Activated CD4-positive, alpha-beta T cell treated with anti-CD3 and anti-CD28 coated beads for 4 hours (primary cell): ENCODE data around the gene KCNQ1.

Source experiments
- DNase-seq, 2 donors: peaks; one replicate each; pipeline ENCODE4 v3.0.0-alpha.2; 2020

KCNQ1 gene

GRCh38 chr11:2425506-2425905 is 19.3 kb upstream of the KCNQ1 start:
- DNase-seq, result no peak

DNA sequence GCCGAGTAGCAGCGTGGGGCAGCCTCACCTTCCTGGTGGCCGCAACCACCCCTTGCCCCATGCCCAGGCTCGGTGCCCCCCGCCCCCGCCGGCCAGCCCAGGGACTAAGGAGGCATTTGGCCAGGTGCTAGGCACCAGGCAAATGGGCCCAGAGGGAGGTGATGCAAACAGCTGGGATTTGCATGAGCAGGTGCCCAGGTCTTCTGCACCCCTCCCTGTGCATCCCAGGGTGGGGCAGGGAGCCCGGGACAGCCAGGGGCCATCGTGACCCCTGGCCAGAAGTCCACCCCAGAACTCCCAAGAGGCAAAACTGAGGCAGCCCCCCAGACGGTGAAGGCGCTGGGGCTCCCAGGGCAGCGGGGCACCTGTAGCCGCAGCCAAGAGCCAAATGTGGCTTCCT is 18.6 kb upstream of the KCNQ1 start:
- DNase-seq, result no peak

DNA sequence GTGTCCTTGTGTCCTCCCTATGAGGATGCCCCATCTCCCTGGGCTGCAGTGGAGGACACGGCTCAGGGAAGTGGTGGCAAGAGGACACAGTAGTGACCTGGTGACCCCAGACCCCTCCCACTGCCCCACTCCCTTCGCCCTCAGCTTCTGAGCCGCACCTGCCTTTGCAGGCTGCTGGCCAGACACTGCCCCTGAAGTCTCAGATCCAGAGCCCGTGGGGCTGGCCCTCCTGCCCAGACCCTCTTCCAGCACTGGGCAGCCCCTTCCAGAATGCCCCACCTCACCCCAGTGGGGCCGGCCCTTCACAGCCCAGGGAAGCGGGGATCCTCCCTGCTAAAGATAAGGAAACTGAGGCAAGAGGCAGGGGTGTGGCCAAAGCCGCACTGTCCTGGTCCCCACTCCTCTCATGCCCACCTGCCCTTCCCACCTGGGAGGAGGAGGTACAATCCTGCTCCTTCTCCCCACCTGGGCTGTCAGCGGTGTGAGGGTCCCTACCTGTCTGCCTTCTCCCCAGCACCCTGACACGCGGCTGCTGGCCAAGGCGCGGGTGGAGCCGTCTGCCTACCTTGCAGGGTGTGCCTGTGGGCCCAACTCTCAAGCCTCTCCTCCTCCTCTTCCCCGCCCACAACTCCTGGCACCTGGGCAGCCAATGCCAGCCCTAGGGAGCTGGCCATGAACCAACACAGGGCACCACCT is 17.8 kb upstream of the KCNQ1 start:
- DNase-seq, result no peak

- no peak for DNase-seq
These were observed 17.0 kb upstream of the KCNQ1 start for GRCh38 chr11:2427721-2428321.

GRCh38 chr11:2428322-2428795 is 16.4 kb upstream of the KCNQ1 start:
- DNase-seq, result peak; percentile 87 to 93

GRCh38 chr11:2431395-2431794 is 13.4 kb upstream of the KCNQ1 start:
- no peak for DNase-seq

DNA sequence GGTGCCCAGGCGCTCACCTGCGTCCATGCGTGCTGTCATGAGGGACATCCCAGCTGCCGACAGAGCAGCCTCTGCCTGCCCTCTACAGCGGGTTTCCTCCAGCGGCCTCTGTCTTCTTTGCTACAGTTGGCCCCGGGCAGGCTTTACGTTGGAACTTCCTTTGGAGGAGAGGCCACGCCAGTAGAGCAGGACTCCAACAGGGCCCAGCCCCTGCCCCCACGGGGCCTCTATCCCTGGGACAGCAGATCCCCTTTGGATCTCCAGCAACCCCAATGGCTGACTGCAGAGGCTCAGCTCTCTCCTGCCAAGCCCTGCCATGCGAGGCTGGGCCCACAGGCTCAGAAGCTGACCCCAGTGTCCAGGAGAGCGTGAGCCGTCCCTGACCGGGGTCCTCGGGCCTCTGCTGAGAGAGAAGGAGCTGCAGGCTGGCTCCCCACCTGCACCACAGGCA is 12.6 kb upstream of the KCNQ1 start:
- no peak for DNase-seq

DNA sequence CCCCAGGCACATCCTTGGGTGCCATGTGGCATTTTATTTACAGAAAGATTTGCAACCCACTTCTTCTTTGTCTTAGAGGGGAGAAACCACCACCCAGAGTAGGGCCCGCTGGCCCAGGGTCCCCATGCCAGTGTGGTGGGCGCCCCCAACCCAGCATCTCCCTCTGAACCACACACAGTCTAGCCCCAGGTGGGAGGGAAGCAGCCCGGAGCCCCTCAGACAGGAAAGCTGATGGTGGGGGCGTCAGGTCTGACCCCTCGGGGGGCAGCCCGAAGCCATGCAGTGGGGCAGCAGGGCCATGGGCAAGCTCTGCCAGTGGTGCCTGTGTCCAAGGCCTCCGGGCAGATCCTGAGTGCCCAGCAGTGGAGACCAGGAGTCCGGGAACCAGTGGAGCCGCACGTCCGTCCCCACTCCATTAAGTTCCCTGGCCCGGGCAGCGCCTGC is 12.2 kb upstream of the KCNQ1 start:
- DNase-seq, result no peak

GRCh38 chr11:2433106-2433925 is 11.5 kb upstream of the KCNQ1 start:
- DNase-seq, result no peak

GRCh38 chr11:2434008-2434407 is 10.8 kb upstream of the KCNQ1 start:
- no peak for DNase-seq

DNA sequence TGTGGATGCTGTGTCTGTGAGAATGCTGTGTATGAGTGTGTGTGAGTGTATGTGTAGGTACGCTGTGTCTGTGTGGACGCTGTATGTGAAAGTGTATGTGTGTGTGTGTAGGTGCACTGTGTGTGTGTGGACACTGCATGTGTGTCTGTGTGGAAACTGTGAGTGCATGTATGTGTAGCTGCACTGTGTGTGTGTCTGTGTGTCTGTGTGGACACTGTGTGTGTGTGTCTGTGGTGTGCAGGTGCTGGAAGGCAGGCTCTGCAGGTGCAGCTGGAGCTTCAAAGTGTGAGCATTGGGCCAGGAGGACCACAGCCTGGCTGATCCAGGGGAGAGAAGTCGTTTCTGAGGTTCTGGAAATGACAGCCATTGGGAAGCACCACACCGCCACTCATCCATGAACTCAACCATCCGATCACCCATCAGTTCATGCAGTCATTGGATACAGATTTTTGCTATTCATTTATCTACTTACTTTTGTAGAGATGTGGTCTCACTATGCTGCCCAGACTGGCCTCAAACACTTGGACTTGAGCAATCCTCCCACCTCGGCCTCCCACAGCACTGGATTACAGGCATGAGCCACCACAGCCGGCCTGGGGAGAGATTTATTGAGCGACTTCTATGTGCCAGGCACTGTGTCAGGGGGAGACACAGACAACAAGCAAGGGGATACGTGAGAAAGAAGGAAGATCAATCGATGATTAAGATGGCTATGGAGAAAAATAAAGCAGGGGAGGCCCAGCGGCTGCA is 10.1 kb upstream of the KCNQ1 start:
- DNase-seq, result no peak

DNA sequence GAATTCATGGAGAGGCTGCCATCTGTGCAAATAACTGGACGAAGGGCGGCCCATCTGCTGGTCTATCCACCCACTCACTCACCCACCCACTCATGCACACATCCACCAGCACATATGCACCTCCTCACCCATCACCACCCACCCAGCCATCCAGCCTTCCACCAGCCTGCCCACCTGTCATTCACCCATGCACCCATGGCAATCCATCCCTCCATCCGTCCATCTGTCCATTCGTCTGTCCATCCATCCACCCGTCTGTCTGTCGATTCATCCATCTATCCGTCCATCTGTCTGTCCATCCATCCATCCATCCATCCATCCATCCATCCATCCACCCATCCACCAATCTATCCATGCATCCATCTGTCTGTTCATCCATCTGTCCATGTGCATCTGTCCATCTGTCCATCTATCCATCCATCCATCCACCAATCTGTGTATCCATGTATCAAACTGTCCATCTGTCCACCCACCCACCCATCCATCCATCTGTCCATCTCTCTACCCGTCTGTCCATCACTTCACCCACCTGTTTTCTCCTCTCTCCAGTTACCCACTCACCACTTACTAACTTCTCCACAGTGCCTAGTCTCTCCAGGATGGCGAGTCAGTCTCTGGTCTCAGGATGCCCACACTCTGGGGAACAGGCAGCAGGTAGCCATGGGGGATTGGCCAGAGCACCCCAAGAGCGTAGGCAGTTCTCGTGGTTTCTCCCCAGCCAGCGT is 9.4 kb upstream of the KCNQ1 start:
- DNase-seq, result no peak

DNA sequence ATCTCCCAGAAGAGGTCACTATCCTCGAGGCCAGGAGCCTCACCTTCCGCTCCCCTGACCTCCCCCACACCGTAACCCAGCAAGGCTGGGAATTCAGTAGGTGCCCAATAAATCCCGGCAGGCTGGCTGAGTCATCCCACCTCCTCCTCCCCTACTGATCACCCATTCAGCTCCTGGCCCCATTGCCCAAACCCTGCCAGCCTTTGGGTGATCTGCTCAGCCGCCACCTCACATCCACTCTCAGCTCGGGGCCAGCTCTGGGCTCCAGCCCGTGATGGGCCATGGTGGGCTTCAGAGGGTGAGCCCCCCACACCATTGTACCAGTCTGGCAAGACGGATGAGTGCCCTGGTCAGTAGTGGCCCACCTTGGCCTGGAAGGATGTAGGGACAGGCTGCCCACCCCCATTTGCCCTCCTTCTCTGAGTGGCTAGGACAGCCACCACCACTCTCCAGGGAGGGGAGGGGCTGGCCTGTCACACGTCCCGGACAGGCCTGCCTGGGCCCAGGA is 8.7 kb upstream of the KCNQ1 start:
- DNase-seq, result no peak

DNA sequence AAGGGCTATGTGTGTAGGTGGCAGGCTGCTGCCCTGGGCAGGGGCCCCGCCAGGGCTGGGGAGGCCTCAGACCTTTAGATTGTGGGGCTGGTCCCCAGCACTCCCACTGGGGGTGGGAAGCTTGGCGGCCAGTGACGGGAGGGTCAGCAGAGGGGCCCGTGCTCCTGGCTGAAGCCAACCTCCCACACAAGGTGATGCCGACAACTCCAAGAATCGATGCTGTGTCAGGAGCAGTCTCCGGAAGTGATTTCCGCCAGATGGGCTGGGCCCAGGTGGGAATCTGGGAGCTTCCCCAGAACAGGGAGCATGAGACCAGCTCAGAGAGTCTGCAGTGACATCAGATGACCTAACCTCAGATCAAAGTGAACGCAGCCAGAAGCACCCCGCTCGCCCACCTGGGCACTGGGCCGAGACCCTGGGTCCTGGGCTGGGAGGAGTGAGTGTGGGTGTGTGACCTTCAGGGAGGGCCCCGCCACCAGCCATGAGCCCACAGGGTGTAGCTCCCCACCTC is 8.2 kb upstream of the KCNQ1 start:
- DNase-seq, result no peak

DNA sequence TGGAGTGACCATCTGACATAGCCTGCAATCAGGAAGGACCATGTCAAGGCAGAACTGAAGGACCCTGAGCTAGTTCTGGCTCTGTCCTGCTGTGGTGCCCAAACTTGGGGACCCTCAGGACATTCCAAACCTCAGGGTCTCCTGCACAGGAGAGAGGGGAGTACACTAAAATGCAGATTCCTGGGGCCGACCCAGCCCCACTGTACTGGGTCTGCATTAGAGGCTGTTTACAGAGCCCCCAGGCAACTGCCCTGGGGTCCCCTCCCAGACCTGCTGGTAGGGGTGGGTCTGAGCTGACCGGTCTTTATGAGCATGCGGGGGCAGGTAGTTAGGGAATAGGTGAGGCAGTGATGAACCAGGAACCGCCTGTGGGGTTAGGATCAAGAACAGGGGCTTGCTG is 7.3 kb upstream of the KCNQ1 start:
- DNase-seq, result no peak

GRCh38 chr11:2439820-2440219 is 5.0 kb upstream of the KCNQ1 start:
- DNase-seq, result no peak

GRCh38 chr11:2440646-2441045 is 4.2 kb upstream of the KCNQ1 start:
- DNase-seq, result no peak

DNA sequence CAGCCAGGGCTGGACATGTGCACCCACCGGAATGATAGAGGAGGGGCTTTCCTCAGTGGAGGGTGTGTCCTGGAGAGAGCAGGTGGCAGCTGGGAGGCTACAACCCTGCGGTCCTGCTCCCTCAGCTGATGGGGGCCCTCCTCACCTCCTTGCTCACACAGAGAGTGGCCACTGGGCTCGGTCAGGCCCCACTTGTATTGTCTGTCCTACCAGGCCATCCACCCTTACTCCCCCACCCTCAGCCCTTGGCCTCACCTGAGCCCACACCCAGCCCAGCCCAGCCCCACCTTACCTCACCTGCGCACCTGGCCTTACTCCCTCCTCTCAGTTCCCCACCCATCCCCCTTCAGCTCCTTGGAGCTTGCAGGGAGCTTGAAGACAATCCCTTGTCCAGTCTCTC is 3.6 kb upstream of the KCNQ1 start:
- DNase-seq, result no peak

- DNase-seq, result no peak
These were observed 2.2 kb upstream of the KCNQ1 start for GRCh38 chr11:2442589-2442988.

DNA sequence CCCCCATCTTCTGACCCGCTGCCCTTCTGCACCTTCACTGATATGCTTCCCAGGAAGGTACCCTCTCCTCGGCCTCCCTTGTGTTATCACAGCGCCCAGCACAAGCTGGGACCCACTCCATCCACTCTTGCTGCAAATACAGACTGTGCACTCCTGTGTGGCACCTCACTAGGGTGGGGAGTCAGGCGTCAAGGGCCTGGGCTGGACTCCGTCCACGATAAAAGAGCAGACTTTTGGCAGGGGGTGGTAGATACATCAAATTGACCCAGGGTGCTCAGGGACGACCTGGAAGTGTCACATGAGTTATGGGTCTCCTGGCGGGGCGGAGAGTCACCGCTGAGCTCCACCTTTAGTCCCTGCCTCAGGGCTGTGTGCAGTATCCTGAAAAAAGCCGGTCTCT is 1.4 kb upstream of the KCNQ1 start:
- DNase-seq, result no peak

DNA sequence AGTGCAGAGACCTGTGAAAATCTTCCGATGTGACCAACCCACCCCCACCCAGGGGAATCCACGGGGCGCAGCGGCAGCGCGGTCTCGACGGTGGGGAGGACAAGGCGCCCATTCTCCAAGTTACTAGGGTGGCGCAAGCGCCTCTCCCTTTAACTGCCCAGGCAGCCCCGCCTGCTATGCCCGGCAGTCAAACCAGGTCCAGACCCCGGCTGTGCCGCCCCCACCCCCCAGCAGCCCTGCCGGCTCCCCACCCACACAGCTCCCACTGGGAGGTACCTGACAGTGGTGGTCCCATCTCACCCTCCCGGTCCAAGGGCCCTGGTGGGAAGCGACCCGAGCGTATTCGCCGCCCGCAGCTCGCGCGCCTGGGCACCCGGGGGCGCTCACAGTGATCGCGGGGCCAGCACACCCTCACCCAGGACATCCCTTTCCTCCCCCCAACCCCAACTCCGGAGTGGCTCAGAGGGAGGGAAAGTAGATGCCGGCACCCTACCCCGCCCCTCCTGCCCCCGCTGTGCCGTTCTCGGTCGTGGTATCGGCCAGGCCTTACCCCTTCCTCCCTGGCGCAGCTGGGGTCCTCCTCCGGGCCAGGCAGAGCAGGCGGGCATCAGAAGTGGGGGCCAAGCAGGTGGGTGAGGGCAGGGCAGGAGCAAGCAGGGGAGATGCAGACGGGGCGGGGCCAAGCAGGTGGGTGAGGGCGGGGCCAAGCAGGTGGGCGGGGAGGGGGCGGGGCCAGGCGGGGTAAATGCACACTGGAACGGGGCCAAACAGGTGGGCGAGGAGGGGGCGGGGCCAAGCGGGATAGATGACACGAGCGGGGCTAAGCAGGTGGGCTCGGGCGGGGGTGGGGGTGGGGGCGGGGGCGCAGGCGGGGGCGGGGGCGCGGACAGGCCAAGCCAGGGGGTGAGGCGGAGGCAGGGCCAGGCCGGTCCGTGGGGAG is 657 bp upstream of the KCNQ1 start, which contains the start of gene TRPM5:
Gene TRPM5 (minus strand): TSS at position 634 of the 940 bp plus-strand sequence. CDS start 21,478 bp downstream, outside the sequence.
- peak; percentile 82 to 83 for DNase-seq
